Endothelial cell of umbilical vein (primary cell): ENCODE results near the gene NUPR2. TPM values are rescaled to one million over a fixed set of nuclear protein-coding genes. Genes with fewer than 3 reads are reported as not detected.
"Not testable (repeated sequence)": the region's sequence is repeated elsewhere in the genome, so short reads cannot be mapped to it uniquely, and the experiment has no call there.

Experiments
- BruUV-seq: library from RNA; stranded (reverse); fragments of 400-500 nt; replicated peaks from 2 replicates; lab custom pipeline; 2021; lab: Mats Ljungman, UMichigan
- CTCF ChIA-PET: fragments of 300-600, 350-600 bp; sonication (Branson Sonifier 250); formaldehyde crosslinking; loops from one replicate; lab custom pipeline; 2021; ENCODE audit warnings: antibody characterized with exemption, inconsistent platforms; lab: Charles Lee
- POLR2A ChIA-PET: fragments of 300-600, 350-600 bp; sonication (Branson Sonifier 250); formaldehyde crosslinking; loops from one replicate; lab custom pipeline; 2021; ENCODE audit warnings: antibody characterized with exemption, inconsistent platforms; lab: Charles Lee
- DNase-seq: peaks from one replicate; pipeline ENCODE4 v3.0.0-alpha.2; 2011; ENCODE audit warnings: low read depth, low spot score
- FAIRE-seq: peaks from 2 replicates; lab custom pipeline; 2011; peaks lifted over from hg19 to GRCh38; lab: Jason Lieb, UNC
- H2AFZ ChIP-seq: 2 replicates; pipeline ENCODE4 v1.6.0; 2012; ENCODE audit warnings: low read depth, low read length, control low read depth, inconsistent platforms
- H3K27ac ChIP-seq: 2 replicates; pipeline ENCODE4 v1.5.1; 2011; ENCODE audit warnings: low read depth, mild to moderate bottlenecking, control low read depth, low read length, moderate library complexity; ENCODE audit not compliant: insufficient read depth
- H3K27me3 ChIP-seq, 2 experiments: 2 replicates each; pipeline versions ENCODE4 v1.6.0 to v1.6.1; 2011; ENCODE audit warnings: low read length in 2 of 2, mixed read lengths in 1 of 2; ENCODE audit not compliant: control insufficient read depth in 2 of 2, insufficient read depth in 2 of 2
- H3K36me3 ChIP-seq, 2 experiments: 2 replicates in 1 of 2; 3 replicates in 1 of 2; pipeline ENCODE4 v1.5.1; 2011; ENCODE audit warnings: low read length in 2 of 2, mild to moderate bottlenecking in 1 of 2, moderate library complexity in 1 of 2; ENCODE audit not compliant: control insufficient read depth in 2 of 2, insufficient read depth in 2 of 2; ENCODE audit errors: extremely low read depth in 1 of 2
- H3K4me1 ChIP-seq: 3 replicates; pipeline ENCODE4 v1.5.1; 2011; ENCODE audit warnings: mild to moderate bottlenecking, low read length; ENCODE audit not compliant: control insufficient read depth, insufficient read depth; ENCODE audit errors: extremely low read depth
- H3K4me2 ChIP-seq: 2 replicates; pipeline ENCODE4 v1.6.1; 2011; ENCODE audit warnings: low read length, control low read depth, mixed read lengths; ENCODE audit not compliant: insufficient read depth
- H3K4me3 ChIP-seq, 3 experiments: fragments of 200-600 bp in 1 of 3; sonication (generic), shearing (Covaris generic) in 1 of 3; replicated peaks in 1 of 3; 2 replicates each; pipeline ENCODE4 v1.5.1; 2011 to 2016; ENCODE audit warnings: control low read depth in 3 of 3, low read length in 3 of 3, mild to moderate bottlenecking in 2 of 3, inconsistent platforms in 1 of 3, low read depth in 1 of 3, moderate library complexity in 1 of 3; ENCODE audit not compliant: insufficient read depth in 1 of 3
- H3K79me2 ChIP-seq: 2 replicates; pipeline ENCODE4 v1.6.0; 2012; ENCODE audit warnings: low read length, inconsistent platforms; ENCODE audit not compliant: control insufficient read depth, insufficient read depth
- H3K9ac ChIP-seq: replicated peaks from 2 replicates; pipeline ENCODE3; 2011; ENCODE audit warnings: low read length, control low read depth; ENCODE audit not compliant: insufficient read depth; ENCODE audit errors: extremely low read depth
- H3K9me1 ChIP-seq: replicated peaks from 3 replicates; pipeline ENCODE4 v1.6.0; 2011; ENCODE audit warnings: mild to moderate bottlenecking, low read length; ENCODE audit not compliant: control insufficient read depth, insufficient read depth; ENCODE audit errors: extremely low read depth
- H3K9me3 ChIP-seq: replicated peaks from 2 replicates; pipeline ENCODE4 v1.5.1; 2012; ENCODE audit warnings: low read length, inconsistent platforms; ENCODE audit not compliant: control insufficient read depth, insufficient read depth
- H4K20me1 ChIP-seq: replicated peaks from 2 replicates; pipeline ENCODE3; 2011; ENCODE audit warnings: mild to moderate bottlenecking, low read length; ENCODE audit not compliant: control insufficient read depth, insufficient read depth; ENCODE audit errors: extremely low read depth
- CTCF ChIP-seq, 2 donors: IDR thresholded peaks; 1 replicate in 1 of 2; 2 replicates in 1 of 2; pipeline ENCODE4 v1.5.1; 2011; ENCODE audit warnings: low read length in 2 of 2, mild to moderate bottlenecking in 2 of 2, moderate library complexity in 2 of 2, control low read depth in 1 of 2, inconsistent platforms in 1 of 2, low read depth in 1 of 2; ENCODE audit not compliant: insufficient read depth in 1 of 2; ENCODE audit errors: extremely low read depth in 1 of 2
- EZH2 ChIP-seq: IDR thresholded peaks from 2 replicates; pipeline ENCODE4 v1.6.1; 2012; ENCODE audit warnings: borderline replicate concordance, low read depth, mild to moderate bottlenecking, moderate library complexity, low read length, inconsistent platforms; ENCODE audit not compliant: severe bottlenecking
- FOS ChIP-seq: IDR thresholded peaks from 2 replicates; pipeline ENCODE4 v1.6.1; 2011; ENCODE audit warnings: mild to moderate bottlenecking, low read length, moderate library complexity, borderline replicate concordance; ENCODE audit not compliant: insufficient read depth
- GATA2 ChIP-seq: IDR thresholded peaks from 2 replicates; pipeline ENCODE4 v1.7.0; 2011; ENCODE audit warnings: low read depth, mild to moderate bottlenecking, moderate library complexity, mixed read lengths, low read length; ENCODE audit not compliant: insufficient read length, insufficient read depth
- JUN ChIP-seq: IDR thresholded peaks from 2 replicates; pipeline ENCODE4 v1.6.1; 2011; ENCODE audit warnings: borderline replicate concordance, low read depth; ENCODE audit not compliant: insufficient read length, insufficient read depth
- MAX ChIP-seq: IDR thresholded peaks from 2 replicates; pipeline ENCODE4 v1.6.1; 2011; ENCODE audit not compliant: insufficient read depth, insufficient read length
- MYC ChIP-seq: IDR thresholded peaks from one replicate; pipeline ENCODE4 v1.6.1; 2011; ENCODE audit warnings: mild to moderate bottlenecking, low read depth, low read length
- POLR2A ChIP-seq: IDR thresholded peaks from 2 replicates; pipeline ENCODE4 v1.6.1; 2012; ENCODE audit warnings: low read depth, mild to moderate bottlenecking, control low read depth, low read length
- POLR2AphosphoS5 ChIP-seq: IDR thresholded peaks from 2 replicates; pipeline ENCODE4 v1.6.1; 2012; ENCODE audit warnings: low read depth, mild to moderate bottlenecking, control low read depth, low read length, moderate library complexity; ENCODE audit not compliant: insufficient read depth
- dilution Hi-C: fragments of 300-500 bp; cut with MboI; formaldehyde crosslinking; loops from one replicate; pipeline ENCODE4 v1.15.0; 2019; ENCODE audit warnings: low sequenced_read_pairs; ENCODE audit not compliant: extremely low pct_ligation_motif_present
- intact Hi-C: fragments of 100-400 bp; cut with micrococcal nuclease; formaldehyde crosslinking; loops from one replicate; pipeline ENCODE4 v1.10.0; 2022
- polyA plus RNA-seq, 4 experiments: library from polyadenylated mRNA; depleted of rRNA in 3 of 4; stranded (reverse) in 3 of 4; unstranded in 1 of 4; fragments of >200 nt; gene quantifications; 2 replicates each; pipeline versions ENCODE4 v1.2.1 to v1.2.3, GENCODE V29; 2011 to 2012; ENCODE audit warnings: missing spikeins in 1 of 4
- total RNA-seq: library from RNA; stranded (reverse); gene quantifications from 2 replicates; pipeline ENCODE4 v1.2.3, GENCODE V29; 2021

NUPR2 gene
- total and polyA plus RNA-seq, 2 donors (not counting 3 experiments of a cell fraction or from before 2014, with no cell fraction given), result not detected

- no peak for TF ChIP-seq MAX
- TF ChIP-seq POLR2AphosphoS5, result no peak
- TF ChIP-seq GATA2, result no peak
- no peak for TF ChIP-seq JUN
- TF ChIP-seq POLR2A, result no peak
- no peak for TF ChIP-seq EZH2
- TF ChIP-seq MYC, result no peak
- no peak for TF ChIP-seq FOS
- no peak for TF ChIP-seq CTCF (IDR thresholded peaks at IDR 0.05; ENCODE audit: extremely low read depth in 1 of 2, insufficient read depth in 1 of 2, low read depth in 1 of 2, low read length in 2 of 2)
- H3K36me3 ChIP-seq, result no peaks in the 10 kb centered on the region
- no peak overlapping the region for H3K9ac ChIP-seq
- H2AFZ ChIP-seq, result no peak overlapping the region
- DNase-seq (no peak), FAIRE-seq (no peak)
- dilution Hi-C loops, result no loop called here
- H3K79me2 ChIP-seq, result no peaks in the 10 kb centered on the region
- H3K9me3 ChIP-seq, result no peaks in the 10 kb centered on the region
- H4K20me1 ChIP-seq, result no peaks in the 10 kb centered on the region
- H3K9me1 ChIP-seq, result no peaks in the 10 kb centered on the region
- no peak overlapping the region for H3K4me2 ChIP-seq
- POLR2A ChIA-PET, result no interaction called here
- no TSS peak for BruUV-seq
- H3K27ac ChIP-seq, result no peak overlapping the region
- CTCF ChIA-PET, result no interaction called here
- intact Hi-C loops, result no loop called here
- no peaks in the 10 kb centered on the region for H3K4me1 ChIP-seq
- H3K27me3 ChIP-seq, result peaks cover 0 to 2% of the 10 kb centered on the region in 2 experiments
- H3K4me3 ChIP-seq, result no peak overlapping the region
These were observed 5.2 kb upstream of the NUPR2 start for GRCh38 chr7:56121440-56121839.

- DNase-seq, H3K27ac ChIP-seq, intact Hi-C loops, H2AFZ ChIP-seq, BruUV-seq, H3K4me2 ChIP-seq, H3K4me1 ChIP-seq, H3K27me3 ChIP-seq, H3K36me3 ChIP-seq, CTCF ChIA-PET, H3K79me2 ChIP-seq, dilution Hi-C loops, H3K9ac ChIP-seq, H4K20me1 ChIP-seq, POLR2A ChIA-PET, H3K9me1 ChIP-seq, FAIRE-seq, H3K9me3 ChIP-seq, H3K4me3 ChIP-seq: not testable (repeated sequence)
These were observed 4.0 kb downstream of the NUPR2 start for GRCh38 chr7:56112244-56112643.
